HFF-Myc (cell line): ENCODE measurements around the gene CYREN.

Experiments
- DNase-seq: peaks from one replicate; pipeline ENCODE4 v3.0.0-alpha.2; 2011; ENCODE audit warnings: low read depth; ENCODE audit errors: extremely low read depth
- H3K4me3 ChIP-seq: replicated peaks from 2 replicates; pipeline ENCODE4 v1.5.1; 2011; ENCODE audit warnings: low read depth, mild to moderate bottlenecking, control low read depth, low read length
- TF ChIP-seq, protein P1 (sequence below): IDR thresholded peaks from 2 replicates; pipeline ENCODE4 v1.5.1; 2012; ENCODE audit warnings: mild to moderate bottlenecking, low read depth, low read length, control low read depth; ENCODE audit errors: missing control alignments

The CYREN gene

DNA sequence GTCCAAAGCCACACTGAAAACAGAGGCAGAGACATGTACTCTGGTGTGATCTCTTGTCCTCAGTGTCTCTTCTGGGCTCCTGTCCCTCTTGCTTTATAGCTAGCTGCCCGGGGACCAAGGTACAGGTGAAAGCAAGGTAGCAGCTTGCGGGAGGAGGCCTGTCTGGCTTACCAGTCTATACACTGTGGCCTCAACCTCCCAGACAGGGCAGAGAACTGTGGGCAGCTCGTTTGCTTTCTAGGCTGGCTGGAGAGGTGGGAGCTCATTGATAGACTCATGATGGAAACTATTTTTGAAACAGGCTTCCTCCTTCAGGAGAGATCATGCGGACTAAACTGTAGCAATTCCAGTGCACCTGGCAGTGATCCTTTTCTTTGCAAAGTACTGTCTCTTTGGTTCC is 4.6 kb downstream of the CYREN start:
- no peak for DNase-seq
- TF ChIP-seq, protein P1, sequence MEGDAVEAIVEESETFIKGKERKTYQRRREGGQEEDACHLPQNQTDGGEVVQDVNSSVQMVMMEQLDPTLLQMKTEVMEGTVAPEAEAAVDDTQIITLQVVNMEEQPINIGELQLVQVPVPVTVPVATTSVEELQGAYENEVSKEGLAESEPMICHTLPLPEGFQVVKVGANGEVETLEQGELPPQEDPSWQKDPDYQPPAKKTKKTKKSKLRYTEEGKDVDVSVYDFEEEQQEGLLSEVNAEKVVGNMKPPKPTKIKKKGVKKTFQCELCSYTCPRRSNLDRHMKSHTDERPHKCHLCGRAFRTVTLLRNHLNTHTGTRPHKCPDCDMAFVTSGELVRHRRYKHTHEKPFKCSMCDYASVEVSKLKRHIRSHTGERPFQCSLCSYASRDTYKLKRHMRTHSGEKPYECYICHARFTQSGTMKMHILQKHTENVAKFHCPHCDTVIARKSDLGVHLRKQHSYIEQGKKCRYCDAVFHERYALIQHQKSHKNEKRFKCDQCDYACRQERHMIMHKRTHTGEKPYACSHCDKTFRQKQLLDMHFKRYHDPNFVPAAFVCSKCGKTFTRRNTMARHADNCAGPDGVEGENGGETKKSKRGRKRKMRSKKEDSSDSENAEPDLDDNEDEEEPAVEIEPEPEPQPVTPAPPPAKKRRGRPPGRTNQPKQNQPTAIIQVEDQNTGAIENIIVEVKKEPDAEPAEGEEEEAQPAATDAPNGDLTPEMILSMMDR = no peak
- H3K4me3 ChIP-seq = no peak overlapping the region

DNA sequence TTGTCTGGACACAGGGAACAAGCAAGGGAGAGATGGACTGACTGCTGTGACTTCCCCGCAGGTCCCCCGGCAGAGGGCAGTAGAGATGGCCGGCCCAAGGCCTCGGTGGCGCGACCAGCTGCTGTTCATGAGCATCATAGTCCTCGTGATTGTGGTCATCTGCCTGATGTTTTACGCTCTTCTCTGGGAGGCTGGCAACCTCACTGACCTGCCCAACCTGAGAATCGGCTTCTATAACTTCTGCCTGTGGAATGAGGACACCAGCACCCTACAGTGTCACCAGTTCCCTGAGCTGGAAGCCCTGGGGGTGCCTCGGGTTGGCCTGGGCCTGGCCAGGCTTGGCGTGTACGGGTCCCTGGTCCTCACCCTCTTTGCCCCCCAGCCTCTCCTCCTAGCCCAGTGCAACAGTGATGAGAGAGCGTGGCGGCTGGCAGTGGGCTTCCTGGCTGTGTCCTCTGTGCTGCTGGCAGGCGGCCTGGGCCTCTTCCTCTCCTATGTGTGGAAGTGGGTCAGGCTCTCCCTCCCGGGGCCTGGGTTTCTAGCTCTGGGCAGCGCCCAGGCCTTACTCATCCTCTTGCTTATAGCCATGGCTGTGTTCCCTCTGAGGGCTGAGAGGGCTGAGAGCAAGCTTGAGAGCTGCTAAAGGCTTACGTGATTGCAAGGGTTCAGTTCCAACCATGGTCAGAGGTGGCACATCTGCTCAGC is 6.0 kb downstream of the CYREN start:
- TF ChIP-seq, protein P1 = peak; percentile 14
- H3K4me3 ChIP-seq = no peak overlapping the region
- no peak for DNase-seq

DNA sequence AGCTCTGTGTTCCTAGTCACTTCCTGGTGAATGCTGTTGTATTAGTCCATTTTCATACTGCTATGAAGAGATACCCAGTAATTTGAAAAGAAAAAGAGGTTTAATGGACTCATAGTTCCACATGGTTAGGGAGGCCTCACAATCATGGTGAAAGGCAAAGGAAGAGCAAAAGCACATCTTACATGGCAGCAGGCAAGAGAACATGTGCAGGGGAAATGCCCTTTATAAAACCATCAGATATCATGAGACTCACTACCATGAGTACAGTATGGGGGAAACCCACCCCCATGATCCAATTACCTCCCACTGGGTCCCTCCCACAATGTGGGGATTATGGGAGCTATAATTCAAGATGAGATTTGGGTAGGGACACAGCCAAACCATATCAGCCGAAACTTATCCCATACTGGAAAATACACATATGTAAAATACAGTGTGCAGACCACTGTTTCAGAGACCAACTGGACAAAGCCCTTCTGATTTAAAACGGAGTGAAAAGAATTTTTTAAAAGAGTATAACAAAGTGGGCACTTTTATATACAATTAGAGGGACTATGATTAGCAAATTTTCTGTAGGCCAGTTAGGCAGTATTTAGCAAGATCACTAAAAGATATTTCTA is 8.0 kb downstream of the CYREN start:
- no peak overlapping the region for H3K4me3 ChIP-seq
- no peak for DNase-seq
- TF ChIP-seq, protein P1 = no peak

DNA sequence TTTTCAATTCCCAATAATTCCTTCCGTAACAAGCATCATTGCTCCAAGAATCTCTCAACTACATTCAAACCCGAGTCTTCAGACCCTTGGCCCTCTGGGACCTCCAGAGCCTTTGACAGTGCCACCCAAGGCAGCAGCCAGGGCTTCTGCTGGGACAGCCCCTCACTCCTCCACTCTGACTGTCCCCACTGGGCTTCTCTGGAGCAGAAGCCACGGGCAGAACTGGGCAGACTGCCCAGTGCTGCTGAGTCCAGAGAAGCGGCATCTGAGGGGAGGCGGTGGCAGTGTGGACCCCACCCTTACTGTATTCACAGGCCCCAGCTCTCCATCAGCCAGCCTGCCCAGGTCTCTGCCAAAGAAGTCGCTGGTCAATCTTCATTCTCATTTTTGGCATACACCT is 8.8 kb downstream of the CYREN start:
- DNase-seq = no peak
- H3K4me3 ChIP-seq = no peak overlapping the region
- TF ChIP-seq, protein P1 = no peak

DNA sequence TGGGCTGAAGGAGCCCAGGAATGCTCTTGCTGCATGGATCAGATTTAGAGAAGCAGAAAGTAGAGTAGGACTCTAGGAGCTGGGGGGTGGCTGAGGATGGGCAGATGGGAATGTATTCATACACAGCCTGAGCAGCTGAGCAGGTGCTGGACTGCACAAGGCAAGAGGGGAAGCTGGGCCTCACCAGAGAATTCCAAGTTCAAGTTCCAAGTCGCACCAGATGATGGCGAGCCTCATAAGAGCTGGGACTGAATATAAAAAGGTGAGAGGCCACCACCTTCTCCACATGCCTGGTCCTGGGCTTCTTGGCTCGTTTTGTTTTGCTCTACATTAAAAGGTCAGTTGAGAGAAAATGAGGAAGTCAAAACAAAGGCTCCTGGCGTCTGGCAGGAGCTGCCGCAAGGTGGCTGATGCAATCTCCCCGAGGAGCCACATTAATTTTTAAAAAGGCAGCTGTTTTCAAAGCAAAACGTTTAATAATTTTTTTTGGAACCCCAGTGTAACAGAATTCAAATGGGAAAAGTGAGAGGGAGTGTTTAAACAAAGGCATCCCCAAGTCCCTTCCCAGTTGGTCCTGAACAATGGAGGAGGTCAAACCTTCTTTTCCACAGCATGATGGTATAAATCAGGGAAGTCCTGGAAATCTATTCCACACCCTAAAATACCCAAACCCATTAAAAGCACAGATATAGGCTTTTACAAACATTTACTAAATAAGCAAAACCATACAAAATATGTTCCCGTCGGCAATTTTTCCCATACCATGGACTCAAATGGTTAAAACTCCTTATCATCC is 9.5 kb downstream of the CYREN start:
- no peak for DNase-seq
- TF ChIP-seq, protein P1 = no peak
- no peak overlapping the region for H3K4me3 ChIP-seq

DNA sequence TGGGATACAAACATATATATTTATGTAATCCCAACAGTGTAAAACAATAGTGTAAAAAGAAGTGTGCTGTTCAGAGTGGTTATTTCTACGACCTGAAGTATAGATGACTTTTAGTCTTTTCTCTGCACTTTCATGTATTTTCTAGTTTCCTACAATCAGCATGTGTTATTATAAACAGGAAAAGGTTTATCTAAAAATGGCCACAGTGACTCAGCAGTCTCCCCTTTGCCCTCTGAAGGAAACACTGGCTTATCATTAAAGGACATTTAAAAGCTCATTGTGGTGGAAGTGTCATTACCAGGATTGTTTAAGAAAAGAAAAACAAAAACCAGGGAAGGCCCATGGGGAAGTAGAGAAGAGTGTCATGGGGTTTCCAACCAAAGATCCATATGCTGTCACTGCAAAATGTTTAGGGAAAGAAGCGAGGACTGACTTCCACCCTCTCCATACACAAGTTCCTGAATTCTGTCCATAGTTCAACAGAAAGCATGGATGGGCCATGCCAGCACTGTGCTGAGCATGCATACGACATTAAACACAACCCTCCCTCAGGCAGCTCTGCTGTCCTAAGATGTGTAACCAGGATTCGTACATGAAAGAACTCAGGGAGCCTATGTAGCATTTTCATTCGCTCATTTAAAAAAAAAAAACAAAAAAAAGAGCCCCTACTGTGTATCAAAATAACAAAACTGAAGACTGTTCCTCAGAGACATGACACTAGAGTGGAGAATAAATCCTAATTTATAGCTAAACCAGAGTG is 10.2 kb downstream of the CYREN start:
- no peak overlapping the region for H3K4me3 ChIP-seq
- TF ChIP-seq, protein P1 = no peak
- DNase-seq = no peak
